Right hindlimb (tissue), 1 donor: ENCODE results near the gene RNF183.
"Not testable (repeated sequence)": the region's sequence is repeated elsewhere in the genome, so short reads cannot be mapped to it uniquely, and the experiment has no call there.

Experiments used
- DNase-seq: peaks from one replicate; pipeline ENCODE4 v3.0.0-alpha.2; 2018

RNF183 gene

DNA sequence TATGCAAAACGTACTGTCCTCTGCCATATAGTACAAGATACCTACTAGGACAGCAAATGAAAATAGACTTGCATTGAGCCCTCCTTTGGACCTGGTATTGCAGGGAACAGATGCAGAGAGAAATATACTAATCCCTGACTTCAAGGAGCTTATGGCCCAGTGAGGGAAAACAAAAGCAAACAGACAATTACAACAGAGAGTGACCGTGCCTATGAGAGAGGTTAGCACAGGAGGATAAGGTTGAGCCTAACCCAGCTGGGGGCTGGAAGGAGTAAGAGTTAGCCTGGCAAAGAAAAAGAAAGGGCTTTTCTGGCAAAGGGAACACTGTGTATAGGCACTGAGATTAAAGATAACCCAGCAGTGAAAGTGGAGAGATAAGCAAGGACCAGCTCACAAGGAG lies 33.3 kb downstream of the RNF183 start:
- DNase-seq: no peak

DNA sequence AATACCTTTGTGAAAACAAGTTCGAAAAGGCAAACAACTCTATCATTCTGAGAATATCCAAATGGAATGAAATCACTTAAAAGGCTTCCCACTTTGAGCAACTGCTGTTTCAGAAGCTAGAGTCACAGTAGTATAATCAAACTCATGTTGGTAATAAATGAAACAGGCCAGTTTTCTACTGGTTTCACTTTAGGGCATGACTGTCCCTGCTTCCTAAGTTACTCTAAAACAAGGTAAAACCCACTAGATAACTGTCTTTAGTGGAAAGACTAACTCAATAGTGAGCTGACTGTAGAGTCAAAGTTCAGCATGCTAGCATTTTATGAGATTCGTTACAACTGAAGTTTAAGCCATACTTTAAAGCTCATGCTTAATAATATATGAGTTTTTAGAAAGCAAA lies 33.8 kb downstream of the RNF183 start:
- DNase-seq: no peak

DNA sequence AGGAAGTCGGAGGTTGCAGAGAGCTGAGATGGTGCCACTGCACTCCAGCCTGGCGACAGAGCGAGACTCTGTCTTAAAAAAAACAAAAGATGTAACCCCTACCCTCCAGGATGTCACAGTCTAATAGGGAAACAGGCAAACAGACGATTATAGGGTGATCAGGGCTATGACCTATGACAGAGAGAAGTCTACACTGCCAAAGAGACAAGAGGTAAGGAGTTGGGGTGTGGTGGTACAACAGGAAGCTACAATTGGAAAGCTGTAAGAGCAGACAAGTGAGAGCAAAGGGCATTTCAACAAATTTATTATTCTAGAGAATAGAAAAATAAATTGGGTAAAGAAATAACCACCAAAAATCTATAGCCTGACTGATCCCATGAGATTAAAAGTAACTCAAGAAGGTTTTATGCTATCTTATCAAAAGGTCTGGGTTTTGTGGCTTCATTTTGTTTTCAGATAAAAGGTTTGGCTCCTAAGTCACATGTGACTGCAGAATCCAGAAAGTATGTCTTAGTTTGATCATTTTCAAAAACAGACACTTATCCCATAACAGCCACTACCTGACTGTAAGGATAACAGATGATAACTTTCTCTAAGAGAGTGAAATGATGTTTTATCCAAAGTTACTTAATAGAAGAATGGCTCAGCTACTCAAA lies 35.1 kb downstream of the RNF183 start:
- no peak for DNase-seq

DNA sequence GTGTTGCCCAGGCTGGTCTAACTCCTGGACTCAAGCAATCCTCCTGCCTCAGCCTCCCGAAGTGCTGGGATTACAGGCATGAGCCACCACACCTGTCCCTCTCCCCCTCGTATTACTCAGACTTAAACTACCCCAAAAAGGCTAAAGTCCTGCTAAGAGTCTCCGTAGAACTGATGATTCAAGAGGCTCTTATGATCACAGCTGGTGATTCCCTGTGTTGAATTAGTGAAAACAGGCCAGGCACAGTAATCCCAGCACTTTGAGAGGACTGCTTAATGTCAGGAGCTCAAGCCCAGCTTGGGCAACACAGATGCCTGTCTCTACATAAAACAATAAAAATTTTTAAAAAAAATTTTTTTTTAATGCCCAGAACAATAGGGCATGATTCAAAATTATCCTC lies 37.0 kb downstream of the RNF183 start:
- DNase-seq: no peak

DNA sequence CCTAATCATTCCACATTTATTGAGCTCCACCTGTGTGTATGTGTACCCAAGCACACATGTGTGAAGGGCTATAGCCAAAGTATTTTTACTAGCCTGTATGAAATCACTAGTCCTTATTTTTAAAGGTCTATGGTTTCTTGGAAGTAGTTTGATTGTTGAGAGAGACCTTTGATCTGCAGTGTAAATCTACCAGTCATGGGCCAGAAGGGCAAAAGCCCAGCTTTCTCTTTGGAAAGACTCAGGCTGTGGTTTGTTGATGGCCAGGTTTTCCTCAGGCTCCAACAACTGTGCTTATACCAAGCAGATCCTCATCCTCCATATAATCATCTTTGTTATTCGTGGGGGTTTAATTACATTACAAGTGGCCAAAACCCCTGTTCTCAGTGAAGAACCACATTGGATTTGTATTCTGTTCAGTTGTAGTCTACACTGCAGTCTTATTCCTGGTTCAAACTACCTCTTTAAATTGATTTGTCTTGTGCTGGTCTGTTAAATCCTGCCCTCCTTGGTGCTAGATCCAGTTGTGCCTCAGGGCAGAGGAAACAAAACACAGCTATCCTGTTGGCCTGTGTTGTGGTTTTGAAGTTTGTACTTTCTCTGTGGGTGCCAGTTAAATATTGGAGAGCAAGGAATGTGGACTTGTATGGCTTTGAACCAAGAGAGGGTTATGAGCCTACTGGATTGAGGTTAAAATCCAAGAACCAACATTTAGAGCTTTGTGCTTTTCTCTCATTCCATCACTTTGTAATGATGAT lies 41.1 kb downstream of the RNF183 start:
- DNase-seq: no peak

DNA sequence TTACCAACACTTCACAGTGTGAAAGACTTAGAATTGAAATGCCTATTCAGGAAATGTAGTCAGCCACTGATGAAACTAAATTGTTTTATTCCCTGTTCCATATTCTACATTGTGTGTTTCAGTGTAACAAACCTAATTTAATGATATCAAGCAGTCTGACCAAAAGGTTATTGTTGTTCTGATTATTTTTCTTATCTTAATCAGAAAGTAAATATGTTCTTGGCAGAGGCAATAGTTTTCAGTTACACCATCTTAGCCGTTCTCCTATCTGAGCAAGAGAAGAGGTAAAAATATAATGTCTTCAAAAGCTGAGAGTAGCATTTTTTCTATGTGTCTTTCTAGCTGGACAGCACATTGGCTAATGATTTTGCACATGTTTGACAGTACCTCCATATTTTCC lies 44.9 kb downstream of the RNF183 start:
- no peak for DNase-seq

DNA sequence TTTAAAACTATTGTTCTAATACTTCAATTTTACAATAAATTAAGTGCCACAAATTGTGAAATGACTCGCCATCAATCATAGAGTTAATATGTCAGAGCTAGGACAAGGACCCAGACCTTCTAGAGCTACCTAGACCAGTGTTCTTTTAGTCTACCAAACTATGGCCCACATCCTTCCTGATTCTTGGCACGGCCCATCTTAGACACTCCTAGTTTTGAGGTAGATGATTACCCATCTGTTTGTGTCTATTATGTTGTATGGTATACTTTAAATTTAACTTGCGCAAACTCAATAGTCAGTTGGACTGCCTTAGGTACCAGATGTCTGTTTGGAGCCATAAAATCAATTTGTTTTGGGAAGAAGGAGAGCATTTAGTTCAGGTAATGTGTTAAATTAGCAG lies 45.3 kb downstream of the RNF183 start:
- DNase-seq: no peak

DNA sequence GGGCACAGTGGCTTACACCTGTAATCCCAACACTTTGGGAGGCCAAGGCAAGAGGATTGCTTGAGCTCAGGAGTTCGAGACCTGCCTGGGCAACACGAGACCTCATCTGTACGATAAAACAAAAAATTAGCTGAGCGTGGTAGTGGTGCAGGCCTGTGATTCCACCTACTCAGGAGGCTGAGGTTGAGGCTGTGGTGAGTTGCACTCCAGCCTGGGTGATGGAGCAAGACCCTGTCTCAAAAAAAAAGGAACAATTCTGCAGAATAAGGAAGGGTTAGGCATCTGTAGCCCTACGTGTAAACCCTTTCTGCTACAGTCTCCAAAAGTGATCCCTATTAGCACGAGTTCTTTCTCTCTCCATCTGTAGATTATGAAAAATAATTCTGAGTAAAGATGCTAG lies 47.7 kb downstream of the RNF183 start:
- DNase-seq: no peak

DNA sequence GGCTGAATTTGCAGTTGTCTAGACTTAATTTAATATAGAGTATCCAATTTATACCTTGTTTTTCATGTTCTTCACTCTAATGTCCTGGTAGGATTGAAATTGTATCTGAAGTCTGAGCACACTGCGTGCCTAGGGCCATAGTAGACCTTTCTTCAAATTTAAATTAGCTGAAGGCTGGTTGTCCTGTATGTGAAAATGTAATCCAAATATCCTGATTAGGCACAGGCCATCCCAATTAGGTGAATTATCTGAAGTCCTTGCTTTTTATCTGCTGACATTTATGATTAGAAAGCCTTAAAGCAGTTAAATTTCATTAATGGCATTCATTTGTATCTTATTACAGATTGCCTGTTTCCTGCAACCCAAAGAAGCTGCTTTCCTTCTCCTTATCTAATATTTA lies 48.2 kb downstream of the RNF183 start:
- no peak for DNase-seq

DNA sequence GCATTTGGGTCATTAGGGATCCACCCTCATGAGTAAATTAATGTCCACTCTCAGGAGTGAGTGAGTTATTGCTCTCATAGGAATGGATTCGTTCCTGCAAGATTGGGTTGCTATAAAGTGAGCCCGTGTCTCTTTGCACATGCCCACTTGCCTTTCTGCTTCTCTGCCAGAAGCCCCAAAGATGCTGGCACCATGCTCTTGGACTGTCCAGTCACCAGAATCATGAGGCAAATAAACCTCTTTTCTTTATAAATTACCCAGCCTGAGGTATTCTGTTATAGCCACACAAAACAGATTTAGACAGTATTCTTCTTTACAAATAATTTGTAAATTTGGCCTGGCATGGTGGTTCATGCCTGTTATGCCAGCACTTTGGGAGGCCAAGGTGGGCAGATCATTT lies 52.4 kb downstream of the RNF183 start:
- DNase-seq: no peak

DNA sequence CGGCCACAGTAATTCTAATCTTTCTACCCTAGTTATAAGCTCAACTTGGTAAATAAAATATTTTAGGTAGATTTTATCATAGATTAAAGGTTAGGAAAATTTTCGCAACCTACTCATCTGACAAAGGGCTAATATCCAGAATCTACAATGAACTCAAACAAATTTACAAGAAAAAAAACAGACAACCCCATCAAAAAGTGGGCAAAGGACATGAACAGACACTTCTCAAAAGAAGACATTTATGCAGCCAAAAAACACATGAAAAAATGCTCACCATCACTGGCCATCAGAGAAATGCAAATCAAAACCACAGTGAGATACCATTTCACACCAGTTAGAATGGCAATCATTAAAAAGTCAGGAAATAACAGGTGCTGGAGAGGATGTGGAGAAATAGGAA lies 53.5 kb downstream of the RNF183 start:
- not testable (repeated sequence) for DNase-seq

DNA sequence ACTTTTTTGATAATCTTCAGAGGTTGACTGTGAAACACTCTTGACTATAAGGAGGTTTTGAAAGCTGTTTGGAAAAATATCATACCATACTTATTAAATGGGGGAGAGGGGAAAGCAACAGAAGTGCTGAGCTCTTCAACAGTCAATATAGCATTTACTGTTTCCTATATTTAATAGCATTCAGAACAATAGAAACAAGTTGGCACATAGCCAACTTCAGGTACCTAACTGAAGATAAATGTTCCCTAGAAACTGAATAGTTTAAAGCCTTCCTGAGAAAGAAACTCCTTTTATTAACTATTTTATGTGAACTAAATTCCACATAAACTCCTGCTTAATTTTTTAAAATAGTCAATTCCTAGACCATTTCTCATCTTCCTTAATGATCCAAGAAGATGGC lies 55.5 kb downstream of the RNF183 start:
- no peak for DNase-seq
